Activated T-helper 2 cell treated with anti-CD3 and anti-CD28 coated beads, Interferon-gamma antibody, Interleukin-2, Interleukin-4, amounts not matched to agents 10 μg/mL and 5 μg/mL and 100 μg/mL, durations not matched to agents 14 hours and 24 hours and 36 hours (primary cell): ENCODE measurements around the gene C17orf107. TPM values are rescaled to one million over a fixed set of nuclear protein-coding genes. Genes with fewer than 3 reads are reported as not detected.
"Not testable (repeated sequence)": the region's sequence is repeated elsewhere in the genome, so short reads cannot be mapped to it uniquely, and the experiment has no call there.

Experiments
- DNase-seq: peaks from one replicate; pipeline ENCODE4 v3.0.0; 2021; ENCODE audit warnings: low spot score
- H3K27ac Mint-ChIP-seq: one replicate; pipeline ENCODE4 v1.8.0; 2021; ENCODE audit warnings: mixed read lengths
- H3K27me3 Mint-ChIP-seq: one replicate; pipeline ENCODE4 v1.8.0; 2021; ENCODE audit warnings: low read depth, mixed read lengths
- H3K36me3 Mint-ChIP-seq: one replicate; pipeline ENCODE4 v1.8.0; 2021; ENCODE audit warnings: low read depth, mixed read lengths
- H3K4me1 Mint-ChIP-seq: one replicate; pipeline ENCODE4 v1.8.0; 2021; ENCODE audit warnings: low read depth, mixed read lengths
- H3K4me3 Mint-ChIP-seq: one replicate; pipeline ENCODE4 v1.8.0; 2021; ENCODE audit warnings: low read depth, mild to moderate bottlenecking, moderate library complexity, mixed read lengths
- H3K9me3 Mint-ChIP-seq: one replicate; pipeline ENCODE4 v1.8.0; 2021; ENCODE audit warnings: mixed read lengths
- intact Hi-C: fragments of 100-400 bp; cut with micrococcal nuclease; formaldehyde crosslinking; loops from one replicate; pipeline ENCODE4 v1.15.1; 2023
- total RNA-seq: library from RNA; stranded (reverse); gene quantifications from 2 replicates; pipeline ENCODE4 v1.2.3, GENCODE V29; 2022

Gene C17orf107
- total RNA-seq, 1 donor from 2014 or later, result 1.3 TPM

- H3K36me3 Mint-ChIP-seq, result peaks cover 25% of the 10 kb centered on the region
- no peaks in the 10 kb centered on the region for H3K9me3 Mint-ChIP-seq
- H3K4me1 Mint-ChIP-seq, result peaks cover 10% of the 10 kb centered on the region
- H3K27me3 Mint-ChIP-seq, result peaks cover 2% of the 10 kb centered on the region
- H3K27ac Mint-ChIP-seq, result no peak overlapping the region
- no peak for DNase-seq
- no peak overlapping the region for H3K4me3 Mint-ChIP-seq
- intact Hi-C loops, result no loop called here
Measured at GRCh38 chr17:4897198-4897687, 2.1 kb upstream of the C17orf107 start.

DNA sequence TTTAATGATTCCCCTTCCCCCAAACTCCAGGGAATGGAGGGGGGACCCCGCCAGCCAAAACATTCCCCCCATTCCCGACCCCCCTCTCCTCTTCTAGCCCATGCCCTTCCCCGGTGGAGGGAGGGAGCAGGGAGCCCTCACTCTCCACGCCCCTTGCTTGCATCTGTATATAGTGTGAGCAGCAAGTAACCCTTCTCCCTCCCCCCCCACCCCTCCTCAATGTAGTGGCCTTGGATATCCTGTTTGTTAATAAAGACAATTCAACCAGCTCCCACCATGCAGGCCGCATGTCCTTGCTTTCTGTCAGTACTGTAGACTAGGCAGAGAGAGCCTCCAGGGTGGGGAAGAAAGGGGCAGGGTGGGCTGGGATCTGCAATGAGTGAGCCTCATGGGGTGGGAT lies 1.6 kb upstream of the C17orf107 start:
- DNase-seq, result no peak
- H3K4me1 Mint-ChIP-seq, result peaks cover 16% of the 10 kb centered on the region
- H3K27ac Mint-ChIP-seq, result no peak overlapping the region
- no peaks in the 10 kb centered on the region for H3K9me3 Mint-ChIP-seq
- peaks cover 2% of the 10 kb centered on the region for H3K27me3 Mint-ChIP-seq
- peaks cover 22% of the 10 kb centered on the region for H3K36me3 Mint-ChIP-seq
- H3K4me3 Mint-ChIP-seq, result no peak overlapping the region
- intact Hi-C loops, result no loop called here

- Mint-ChIP-seq H3K27me3 (peaks cover 2% of the 10 kb centered on the region), H3K27ac (no peak overlapping the region), H3K4me3 (peak overlapping the region; percentile 58), H3K4me1 (peaks cover 21% of the 10 kb centered on the region), H3K36me3 (peaks cover 22% of the 10 kb centered on the region), H3K9me3 (no peaks in the 10 kb centered on the region)
- no peak for DNase-seq
- intact Hi-C loops, result no loop called here
Measured at GRCh38 chr17:4898351-4898750, 985 bp upstream of the C17orf107 start.

GRCh38 chr17:4898927-4899326 lies 409 bp upstream of the C17orf107 start:
- Mint-ChIP-seq H3K4me1 (peaks cover 25% of the 10 kb centered on the region), H3K27ac (no peak overlapping the region), H3K4me3 (peak overlapping the region; percentile 58), H3K36me3 (peaks cover 22% of the 10 kb centered on the region), H3K9me3 (no peaks in the 10 kb centered on the region), H3K27me3 (peaks cover 2% of the 10 kb centered on the region)
- no peak for DNase-seq
- intact Hi-C loops, result no loop called here

DNA sequence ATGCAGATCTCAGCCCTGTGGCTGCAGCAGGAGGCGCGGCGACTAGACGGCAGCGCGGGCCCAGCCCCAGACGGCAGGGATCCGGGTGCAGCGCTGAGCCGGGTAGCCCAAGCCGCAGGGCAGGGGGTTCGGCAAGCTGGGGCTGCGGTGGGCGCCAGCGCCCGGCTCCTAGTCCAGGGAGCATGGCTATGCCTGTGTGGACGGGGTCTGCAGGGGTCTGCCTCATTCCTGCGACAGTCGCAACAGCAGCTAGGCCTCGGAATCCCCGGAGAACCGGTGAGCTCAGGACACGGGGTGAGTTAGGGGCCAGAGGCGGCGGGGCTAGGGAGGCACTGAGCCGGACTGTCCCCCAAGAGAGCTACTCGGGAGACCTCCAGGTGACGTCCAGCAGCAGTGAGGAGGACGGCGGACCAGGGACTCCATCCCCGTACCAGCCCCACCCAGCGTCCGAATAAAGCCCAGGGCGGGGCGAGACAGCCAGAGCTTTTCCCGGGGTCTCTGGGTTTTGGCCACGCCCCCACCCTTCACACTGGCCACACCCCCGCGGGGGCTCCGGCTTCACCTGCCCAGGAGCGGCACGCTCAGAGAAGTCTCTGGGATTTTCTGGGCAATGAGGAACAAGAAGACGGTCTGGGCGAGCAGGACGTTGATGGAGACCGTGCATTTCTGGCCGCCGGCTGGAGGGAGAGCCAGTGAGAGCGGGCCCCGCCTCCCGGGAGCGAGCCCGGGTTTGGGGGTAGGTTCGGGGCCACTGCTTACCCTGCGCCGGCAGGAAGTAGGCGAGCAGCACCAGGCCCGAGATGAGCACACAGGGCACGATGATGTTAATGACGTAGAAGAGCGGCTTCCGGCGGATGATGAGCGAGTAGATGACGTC lies 1.1 kb downstream of the C17orf107 start:
- Mint-ChIP-seq H3K27me3 (peaks cover 2% of the 10 kb centered on the region), H3K27ac (peak overlapping the region; percentile 28), H3K36me3 (peaks cover 15% of the 10 kb centered on the region), H3K4me3 (peak overlapping the region; percentile 82), H3K4me1 (peaks cover 25% of the 10 kb centered on the region), H3K9me3 (no peaks in the 10 kb centered on the region)
- peak; percentile 50 for DNase-seq
- intact Hi-C loops, result loop anchor here (10.0 kb wide), 1 partner anchor 196 kb away; the partner anchor contains the start of gene PELP1

DNA sequence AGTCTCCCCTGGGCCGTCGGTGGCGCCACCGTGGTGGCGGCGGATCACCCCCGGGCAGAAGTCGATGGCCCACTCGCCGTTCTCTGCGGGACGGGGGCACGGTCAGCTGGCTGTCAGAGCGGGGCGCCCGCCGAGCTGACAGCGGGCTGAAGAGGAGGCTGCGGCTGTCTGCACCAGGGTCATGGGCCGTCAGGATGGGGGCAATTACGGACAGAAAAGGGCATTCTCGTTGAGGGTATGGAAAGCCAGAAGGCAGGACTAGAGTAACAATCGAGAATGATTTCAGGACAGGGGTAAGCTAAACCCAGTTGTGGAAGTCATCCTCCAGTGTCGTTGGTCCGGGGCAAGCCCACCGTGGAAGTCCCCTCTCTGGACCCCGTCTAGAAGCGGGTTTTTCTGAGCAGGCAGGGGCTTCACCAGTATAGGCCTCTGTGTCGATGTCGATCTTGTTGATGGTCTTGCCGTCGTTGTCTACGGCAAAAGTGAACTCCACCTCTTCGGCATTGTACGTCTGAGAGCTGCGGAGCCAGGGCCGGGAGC lies 1.8 kb downstream of the C17orf107 start:
- DNase-seq, result no peak
- intact Hi-C loops, result loop anchor here (10.0 kb wide), 1 partner anchor 196 kb away; the partner anchor contains the start of gene PELP1
- peak overlapping the region; percentile 28 for H3K27ac Mint-ChIP-seq
- H3K4me1 Mint-ChIP-seq, result peaks cover 25% of the 10 kb centered on the region
- H3K4me3 Mint-ChIP-seq, result peak overlapping the region; percentile 60
- H3K9me3 Mint-ChIP-seq, result no peaks in the 10 kb centered on the region
- peaks cover 8% of the 10 kb centered on the region for H3K36me3 Mint-ChIP-seq
- peaks cover 2% of the 10 kb centered on the region for H3K27me3 Mint-ChIP-seq

GRCh38 chr17:4901648-4902344 lies 2.5 kb downstream of the C17orf107 start:
- Mint-ChIP-seq H3K9me3 (no peaks in the 10 kb centered on the region), H3K27ac (no peak overlapping the region), H3K27me3 (peaks cover 2% of the 10 kb centered on the region), H3K4me1 (peaks cover 25% of the 10 kb centered on the region), H3K36me3 (peaks cover 6% of the 10 kb centered on the region), H3K4me3 (peak overlapping the region; percentile 8)
- intact Hi-C loops, result loop anchor here (10.0 kb wide), 1 partner anchor 197 kb away; the partner anchor contains the start of gene PELP1
- DNase-seq, result no peak

DNA sequence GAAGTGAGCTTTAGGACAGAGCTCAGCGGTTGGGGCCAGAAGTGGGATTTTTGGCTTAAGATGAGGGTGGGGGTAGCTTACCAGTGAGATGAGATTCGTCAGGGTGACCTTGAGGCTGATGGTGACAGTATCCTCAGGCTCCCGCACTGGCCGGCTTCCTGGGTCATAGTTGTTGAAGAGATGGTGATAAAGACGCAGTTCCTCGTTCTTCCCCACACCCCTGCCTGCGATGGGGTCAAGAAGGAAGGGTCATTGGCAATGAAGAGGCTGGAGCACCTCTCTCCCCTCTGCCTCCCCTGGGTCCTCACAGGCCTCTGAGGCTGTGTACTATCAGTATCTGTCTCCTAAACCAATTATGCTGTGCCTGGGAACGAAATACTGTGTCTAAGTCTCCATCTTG lies 3.2 kb downstream of the C17orf107 start:
- H3K4me3 Mint-ChIP-seq, result no peak overlapping the region
- intact Hi-C loops, result loop anchor here (10.0 kb wide), 1 partner anchor 198 kb away; the partner anchor contains the start of gene PELP1
- peak overlapping the region; percentile 30 for H3K27ac Mint-ChIP-seq
- H3K4me1 Mint-ChIP-seq, result peaks cover 25% of the 10 kb centered on the region
- peaks cover 2% of the 10 kb centered on the region for H3K27me3 Mint-ChIP-seq
- H3K9me3 Mint-ChIP-seq, result no peaks in the 10 kb centered on the region
- DNase-seq, result no peak
- H3K36me3 Mint-ChIP-seq, result no peaks in the 10 kb centered on the region

GRCh38 chr17:4903051-4903818 lies 3.9 kb downstream of the C17orf107 start, which contains the start of gene CHRNE:
Gene CHRNE (minus strand): TSS chr17:4903098. CDS start chr17:4903063, 35 bp downstream.
- Mint-ChIP-seq H3K4me3 (peak within 1 kb of the TSS; percentile 19), H3K27me3 (peaks cover 2% of the 10 kb centered on the region)
- intact Hi-C loops, result loop anchor here (10.0 kb wide), 1 partner anchor 198 kb away; the partner anchor contains the start of gene PELP1

DNA sequence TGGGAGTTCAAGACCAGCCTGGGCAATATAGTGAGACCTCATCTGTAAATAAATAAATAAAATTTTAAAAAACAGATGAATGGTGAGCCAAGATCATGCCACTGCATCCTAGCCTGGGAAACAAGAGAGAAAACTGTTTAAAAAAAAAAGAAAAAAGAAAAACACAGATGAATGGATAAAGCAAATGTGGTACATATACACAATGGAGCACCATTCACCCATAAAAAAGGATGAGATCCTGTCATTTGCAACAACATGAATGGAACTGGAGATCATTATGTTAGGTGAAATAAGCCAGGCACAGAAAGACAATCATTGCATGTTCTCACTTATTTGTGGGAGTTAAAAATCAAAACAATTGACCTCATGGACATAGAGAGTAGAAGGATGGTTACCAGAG lies 7.3 kb downstream of the C17orf107 start:
- not testable (repeated sequence) for H3K27me3 Mint-ChIP-seq, H3K36me3 Mint-ChIP-seq, H3K9me3 Mint-ChIP-seq, H3K4me3 Mint-ChIP-seq, DNase-seq, H3K27ac Mint-ChIP-seq
- H3K4me1 Mint-ChIP-seq, result peaks cover 17% of the 10 kb centered on the region
- intact Hi-C loops, result loop anchor here (10.0 kb wide), 1 partner anchor 202 kb away; the partner anchor contains the start of gene PELP1

More at GRCh38 chr17:4903051-4903818, 3.9 kb downstream of the C17orf107 start, which contains the start of gene CHRNE:
- Mint-ChIP-seq H3K36me3 (no peaks in the 10 kb centered on the region), H3K4me1 (peaks cover 25% of the 10 kb centered on the region), H3K27ac (peak within 1 kb of the TSS; percentile 43), H3K9me3 (no peaks in the 10 kb centered on the region)
- peak; percentile 65 for DNase-seq

GRCh38 chr17:4908301-4908700 lies 9.0 kb downstream of the C17orf107 start:
- Mint-ChIP-seq H3K36me3 (no peaks in the 10 kb centered on the region), H3K27me3 (peaks cover 3% of the 10 kb centered on the region), H3K4me3 (no peak overlapping the region), H3K9me3 (no peaks in the 10 kb centered on the region), H3K4me1 (peaks cover 4% of the 10 kb centered on the region), H3K27ac (no peak overlapping the region)
- DNase-seq, result no peak
- intact Hi-C loops, result loop anchor here (2.0 to 10.0 kb wide), 3 partner anchors 36 to 204 kb away; partner anchors contain the start of genes PELP1 and SPAG7
